ENCODE measurements around the gene THRB. TPM values are rescaled to one million over a fixed set of nuclear protein-coding genes. Genes with fewer than 3 reads are reported as not detected.

Gene THRB
- total RNA-seq, 1 experiment from 2014 or later = 5.8 TPM

- TF ChIP-seq USF2 (CRISPR knock-in tag; IDR thresholded peaks at IDR 0.05) (no peak), ZNF423 (CRISPR knock-in tag; IDR thresholded peaks at IDR 0.05) (no peak), SOX15 (CRISPR knock-in tag; IDR thresholded peaks at IDR 0.05) (no peak), JUN (CRISPR knock-in tag; IDR thresholded peaks at IDR 0.05) (no peak), KAT7 (CRISPR knock-in tag; IDR thresholded peaks at IDR 0.05; ENCODE audit: borderline replicate concordance) (no peak), TCF7 (CRISPR knock-in tag; IDR thresholded peaks at IDR 0.05; ENCODE audit: low read depth) (no peak), PRRX2 (CRISPR knock-in tag; IDR thresholded peaks at IDR 0.05) (no peak), MAX (CRISPR knock-in tag; IDR thresholded peaks at IDR 0.05) (no peak), NFATC4 (CRISPR knock-in tag; IDR thresholded peaks at IDR 0.05) (no peak), SP1 (CRISPR knock-in tag; conservative IDR thresholded peaks at IDR 0.05) (no peak), ZNF532 (CRISPR knock-in tag; IDR thresholded peaks at IDR 0.05; ENCODE audit: borderline replicate concordance) (no peak), NR2C2 (CRISPR knock-in tag; IDR thresholded peaks at IDR 0.05) (no peak), ZMAT4 (CRISPR knock-in tag; IDR thresholded peaks at IDR 0.05) (no peak), FOXK1 (CRISPR knock-in tag; IDR thresholded peaks at IDR 0.05) (no peak), IRF2 (CRISPR knock-in tag; IDR thresholded peaks at IDR 0.05; ENCODE audit: borderline replicate concordance, low read depth) (no peak), ELF4 (CRISPR knock-in tag; IDR thresholded peaks at IDR 0.05; ENCODE audit: low read depth) (no peak), FOXP1 (CRISPR knock-in tag; IDR thresholded peaks at IDR 0.05; ENCODE audit: borderline replicate concordance) (no peak), MYBL2 (CRISPR knock-in tag; IDR thresholded peaks at IDR 0.05) (no peak)
- TF ChIP-seq, protein P1, sequence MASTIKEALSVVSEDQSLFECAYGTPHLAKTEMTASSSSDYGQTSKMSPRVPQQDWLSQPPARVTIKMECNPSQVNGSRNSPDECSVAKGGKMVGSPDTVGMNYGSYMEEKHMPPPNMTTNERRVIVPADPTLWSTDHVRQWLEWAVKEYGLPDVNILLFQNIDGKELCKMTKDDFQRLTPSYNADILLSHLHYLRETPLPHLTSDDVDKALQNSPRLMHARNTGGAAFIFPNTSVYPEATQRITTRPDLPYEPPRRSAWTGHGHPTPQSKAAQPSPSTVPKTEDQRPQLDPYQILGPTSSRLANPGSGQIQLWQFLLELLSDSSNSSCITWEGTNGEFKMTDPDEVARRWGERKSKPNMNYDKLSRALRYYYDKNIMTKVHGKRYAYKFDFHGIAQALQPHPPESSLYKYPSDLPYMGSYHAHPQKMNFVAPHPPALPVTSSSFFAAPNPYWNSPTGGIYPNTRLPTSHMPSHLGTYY (CRISPR knock-in tag; IDR thresholded peaks at IDR 0.05) = no peak
- TF ChIP-seq, protein P2, sequence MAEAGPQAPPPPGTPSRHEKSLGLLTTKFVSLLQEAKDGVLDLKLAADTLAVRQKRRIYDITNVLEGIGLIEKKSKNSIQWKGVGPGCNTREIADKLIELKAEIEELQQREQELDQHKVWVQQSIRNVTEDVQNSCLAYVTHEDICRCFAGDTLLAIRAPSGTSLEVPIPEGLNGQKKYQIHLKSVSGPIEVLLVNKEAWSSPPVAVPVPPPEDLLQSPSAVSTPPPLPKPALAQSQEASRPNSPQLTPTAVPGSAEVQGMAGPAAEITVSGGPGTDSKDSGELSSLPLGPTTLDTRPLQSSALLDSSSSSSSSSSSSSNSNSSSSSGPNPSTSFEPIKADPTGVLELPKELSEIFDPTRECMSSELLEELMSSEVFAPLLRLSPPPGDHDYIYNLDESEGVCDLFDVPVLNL (CRISPR knock-in tag; IDR thresholded peaks at IDR 0.05; ENCODE audit: borderline replicate concordance, low read depth) = no peak
- ChIA-PET POLR2A (interaction anchor here (0.6 kb wide), 1 partner anchor 397 kb away, joined by 3 read pairs; no protein-coding TSS in a partner anchor), CTCF (interaction anchor here (0.6 kb wide), 1 partner anchor 27 kb away, joined by 3 read pairs; no protein-coding TSS in a partner anchor)
- no peaks in the 10 kb centered on the region for H3K36me3 Mint-ChIP-seq
- ATAC-seq (no peak), DNase-seq (ENCODE audit: low spot score) (no peak)
- no peak overlapping the region for H3K27ac Mint-ChIP-seq
- no peaks in the 10 kb centered on the region for H3K27me3 Mint-ChIP-seq (ENCODE audit: low read depth)
- H3K4me3 Mint-ChIP-seq = no peak overlapping the region
- no peaks in the 10 kb centered on the region for H3K9me3 Mint-ChIP-seq
- peaks cover 12% of the 10 kb centered on the region for H3K4me1 Mint-ChIP-seq
Observed at GRCh38 chr3:24512564-24513197, 18.0 kb upstream of the THRB start.
